Stimulated activated naive B cell treated with anti-CD40 and anti-IgM and Interleukin-4, amounts not matched to agents 10 μg/mL and 1 μg/mL and 100 μg/mL, for 72 hours (primary cell): ENCODE data around the gene PRKAR1A.
"Not testable (repeated sequence)": the region's sequence is repeated elsewhere in the genome, so short reads cannot be mapped to it uniquely, and the experiment has no call there.

ENCODE experiments used
- ATAC-seq, 2 donors: fragments of 150-1000 bp; cut with Tn5 transposase; replicated peaks; 2 replicates each; pipeline ENCODE4 v1.10.0; 2021; ENCODE audit warnings: moderate library complexity in 1 of 2
- DNase-seq: peaks from one replicate; pipeline ENCODE4 v3.0.0; 2021
- H3K27ac Mint-ChIP-seq: one replicate; pipeline ENCODE4 v1.8.0; 2022; ENCODE audit warnings: mild to moderate bottlenecking, mixed read lengths
- H3K27me3 Mint-ChIP-seq, 2 donors: one replicate each; pipeline ENCODE4 v1.8.0; 2022; ENCODE audit warnings: mixed read lengths in 2 of 2
- H3K36me3 Mint-ChIP-seq, 2 donors: one replicate each; pipeline ENCODE4 v1.8.0; 2022; ENCODE audit warnings: mixed read lengths in 2 of 2, mild to moderate bottlenecking in 1 of 2
- H3K4me1 Mint-ChIP-seq, 2 donors: one replicate each; pipeline ENCODE4 v1.8.0; 2022; ENCODE audit warnings: mixed read lengths in 2 of 2, mild to moderate bottlenecking in 1 of 2
- H3K4me3 Mint-ChIP-seq, 2 donors: one replicate each; pipeline ENCODE4 v1.8.0; 2022; ENCODE audit warnings: mild to moderate bottlenecking in 2 of 2, mixed read lengths in 2 of 2, moderate library complexity in 1 of 2
- H3K9me3 Mint-ChIP-seq, 2 donors: one replicate each; pipeline ENCODE4 v1.8.0; 2022; ENCODE audit warnings: mixed read lengths in 2 of 2, mild to moderate bottlenecking in 1 of 2

The PRKAR1A gene

DNA sequence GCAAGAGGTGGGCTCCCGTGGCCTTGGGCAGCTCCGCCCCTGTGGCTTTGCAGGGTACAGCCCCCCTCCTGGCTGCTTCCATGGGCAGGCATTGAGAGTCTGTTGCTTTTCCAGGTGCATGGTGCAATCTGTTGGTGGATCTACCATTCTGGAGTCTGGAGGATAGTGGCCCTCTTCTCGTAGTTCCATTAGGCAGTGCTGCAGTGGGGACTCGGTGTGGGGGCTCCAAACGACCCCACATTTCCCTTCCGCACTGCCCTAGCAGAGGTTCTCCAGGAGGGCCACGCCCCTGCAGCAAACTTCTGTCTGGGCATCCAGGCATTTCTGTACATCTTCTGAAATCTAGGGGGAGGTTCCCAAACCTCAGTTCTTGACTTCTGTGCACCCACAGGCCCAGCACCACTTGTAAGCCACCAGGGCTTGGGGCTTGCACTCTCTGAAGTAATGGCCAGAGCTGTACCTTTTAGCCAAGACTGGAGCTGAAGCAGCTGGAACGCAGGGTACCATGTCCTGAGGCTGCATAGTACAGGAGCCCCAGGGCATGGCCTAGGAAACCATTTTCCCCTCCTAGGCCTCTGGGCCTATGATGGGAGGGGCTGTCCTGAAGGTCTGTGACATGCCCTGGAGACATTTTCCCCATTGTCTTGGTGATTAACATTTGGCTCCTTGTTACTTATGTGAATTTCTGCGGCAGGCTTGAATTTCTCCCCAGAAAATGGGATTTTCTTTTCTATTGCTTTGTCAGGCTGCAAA, 6.0 kb downstream of the PRKAR1A start:
- Mint-ChIP-seq H3K36me3 (peaks cover 33 to 57% of the 10 kb centered on the region in 2 donors), H3K9me3 (peaks cover 0 to 3% of the 10 kb centered on the region in 2 donors), H3K27ac (no peak overlapping the region), H3K4me1 (peaks cover 20 to 58% of the 10 kb centered on the region in 2 donors), H3K27me3 (no peaks in the 10 kb centered on the region), H3K4me3 (no peak overlapping the region)
- no peak for DNase-seq
- ATAC-seq, result no peak

DNA sequence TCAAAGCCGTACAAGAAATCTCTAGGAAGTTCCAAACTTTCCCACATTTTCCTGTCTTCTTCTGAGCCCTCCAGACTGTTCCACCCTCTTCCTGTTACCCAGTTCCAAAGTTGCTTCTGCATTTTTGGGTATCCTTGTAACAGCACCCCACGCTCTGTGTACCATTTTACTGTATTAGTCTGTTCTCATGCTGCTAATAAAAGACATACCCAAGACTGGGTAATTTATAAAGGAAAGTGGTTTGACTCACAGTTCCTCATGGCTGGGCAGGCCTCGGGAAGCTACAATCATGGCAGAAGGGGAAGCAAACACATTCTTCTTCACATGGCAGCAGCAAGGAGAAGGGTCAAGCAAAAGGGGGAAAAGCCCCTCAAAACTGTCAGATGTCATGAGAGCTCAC, 6.8 kb downstream of the PRKAR1A start:
- H3K4me3 Mint-ChIP-seq, DNase-seq, H3K27me3 Mint-ChIP-seq, ATAC-seq, H3K9me3 Mint-ChIP-seq: not testable (repeated sequence)
- peaks cover 17 to 50% of the 10 kb centered on the region in 2 donors for H3K4me1 Mint-ChIP-seq
- peak overlapping the region; percentile 6 for H3K27ac Mint-ChIP-seq
- H3K36me3 Mint-ChIP-seq, result peaks cover 35 to 61% of the 10 kb centered on the region in 2 donors

DNA sequence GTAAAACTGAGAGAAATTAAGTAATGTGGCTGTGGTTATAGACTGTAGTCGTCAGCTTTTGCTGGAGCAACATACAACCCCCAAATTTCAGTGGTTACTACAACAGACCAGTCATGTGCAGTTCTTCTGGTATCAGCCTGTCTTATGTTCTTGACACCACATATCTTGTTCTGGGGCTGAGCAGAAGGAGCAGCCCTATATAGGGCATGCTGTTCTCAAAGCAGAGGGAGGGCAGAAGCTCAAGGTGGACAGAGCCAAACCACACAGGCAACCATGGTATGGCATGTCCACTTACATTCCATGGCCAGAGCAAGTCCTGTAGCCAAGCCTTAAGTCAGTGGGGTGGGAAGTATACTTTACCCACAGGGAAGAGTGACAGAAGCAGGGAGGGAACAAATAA, 7.7 kb downstream of the PRKAR1A start:
- no peaks in the 10 kb centered on the region for H3K27me3 Mint-ChIP-seq
- H3K4me3 Mint-ChIP-seq, result peak overlapping the region in 1 of 2 donors; percentile 15
- peaks cover 0 to 3% of the 10 kb centered on the region in 2 donors for H3K9me3 Mint-ChIP-seq
- peaks cover 38 to 63% of the 10 kb centered on the region in 2 donors for H3K36me3 Mint-ChIP-seq
- H3K27ac Mint-ChIP-seq, result peak overlapping the region; percentile 83
- no peak for ATAC-seq
- DNase-seq, result no peak
- H3K4me1 Mint-ChIP-seq, result peaks cover 13 to 43% of the 10 kb centered on the region in 2 donors

- peaks cover 9 to 28% of the 10 kb centered on the region in 2 donors for H3K4me1 Mint-ChIP-seq
- no peak overlapping the region for H3K4me3 Mint-ChIP-seq
- peaks cover 0 to 3% of the 10 kb centered on the region in 2 donors for H3K9me3 Mint-ChIP-seq
- ATAC-seq (no peak), DNase-seq (no peak)
- H3K27ac Mint-ChIP-seq, result peak overlapping the region; percentile 20
- peaks cover 40 to 61% of the 10 kb centered on the region in 2 donors for H3K36me3 Mint-ChIP-seq
- H3K27me3 Mint-ChIP-seq, result no peaks in the 10 kb centered on the region
These were observed 10.0 kb downstream of the PRKAR1A start for GRCh38 chr17:68522266-68522665.

DNA sequence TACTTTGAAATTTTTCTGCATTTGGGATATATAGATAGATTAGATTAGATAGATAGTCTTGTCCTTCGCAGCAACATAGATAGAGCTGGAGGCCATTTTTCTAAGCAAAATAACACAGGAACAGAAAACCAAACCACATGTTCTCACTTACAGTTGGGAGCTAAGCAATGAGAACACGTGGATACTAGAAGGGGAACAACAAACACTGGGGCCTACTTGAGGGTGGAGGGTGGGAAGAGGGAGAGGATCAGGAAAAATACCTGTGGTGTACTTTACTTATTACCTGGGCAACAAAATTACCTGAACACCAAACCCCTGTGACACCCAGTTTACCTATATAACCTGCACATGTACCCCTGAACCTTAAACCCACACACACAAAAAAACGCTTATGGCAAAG, 14.3 kb downstream of the PRKAR1A start:
- Mint-ChIP-seq H3K27me3 (no peaks in the 10 kb centered on the region), H3K27ac (no peak overlapping the region), H3K9me3 (no peaks in the 10 kb centered on the region), H3K36me3 (peaks cover 47 to 64% of the 10 kb centered on the region in 2 donors), H3K4me3 (no peak overlapping the region), H3K4me1 (peaks cover 0 to 6% of the 10 kb centered on the region in 2 donors)
- ATAC-seq (no peak), DNase-seq (no peak)

GRCh38 chr17:68527314-68527713, 15.1 kb downstream of the PRKAR1A start:
- Mint-ChIP-seq H3K4me3 (no peak overlapping the region), H3K9me3 (no peaks in the 10 kb centered on the region), H3K36me3 (peaks cover 47 to 60% of the 10 kb centered on the region in 2 donors), H3K27me3 (no peaks in the 10 kb centered on the region), H3K27ac (no peak overlapping the region), H3K4me1 (peaks cover 0 to 6% of the 10 kb centered on the region in 2 donors)
- ATAC-seq, result no peak
- no peak for DNase-seq

DNA sequence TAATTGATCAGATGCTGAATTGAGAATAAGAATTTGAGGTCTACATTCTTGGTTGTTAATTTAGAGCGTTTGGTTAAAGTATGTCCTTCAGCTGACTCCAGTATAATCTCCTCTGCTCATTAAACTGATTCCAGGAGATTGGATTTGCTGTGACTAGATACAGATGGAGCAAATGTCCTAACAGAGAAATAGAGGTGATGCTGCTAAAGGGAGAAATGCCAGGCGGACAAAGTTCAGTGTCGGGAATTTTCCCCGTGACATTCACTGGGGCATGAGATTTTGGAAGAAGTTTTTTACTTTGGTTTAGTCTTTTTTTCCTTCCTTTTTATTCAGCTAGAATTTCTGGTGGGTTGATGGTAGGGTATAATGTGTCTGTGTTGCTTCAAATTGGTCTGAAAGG, 19.0 kb downstream of the PRKAR1A start:
- ATAC-seq, result no peak
- Mint-ChIP-seq H3K4me3 (no peak overlapping the region), H3K27ac (no peak overlapping the region), H3K36me3 (peaks cover 50 to 63% of the 10 kb centered on the region in 2 donors), H3K27me3 (no peaks in the 10 kb centered on the region), H3K9me3 (no peaks in the 10 kb centered on the region), H3K4me1 (peaks cover 0 to 1% of the 10 kb centered on the region in 2 donors)
- no peak for DNase-seq

DNA sequence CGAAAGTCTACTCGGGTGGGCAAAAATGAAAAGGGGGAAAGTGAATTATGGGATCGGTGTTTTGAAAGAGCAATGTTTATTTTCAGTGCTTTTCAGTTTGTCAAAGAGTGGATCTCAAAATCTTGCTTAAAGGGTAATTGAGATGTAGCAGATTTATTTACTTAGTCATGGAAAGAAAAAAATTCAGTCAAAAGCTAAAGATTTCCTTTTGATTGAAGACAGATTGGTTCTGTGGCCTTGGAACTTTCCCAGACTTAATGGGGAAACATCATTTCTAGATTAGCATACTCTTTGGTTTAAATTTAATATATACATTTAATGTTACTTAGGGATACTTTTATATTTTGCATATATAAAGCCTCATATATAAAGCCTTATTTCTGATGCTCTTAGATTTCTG, 20.6 kb downstream of the PRKAR1A start:
- peaks cover 41 to 53% of the 10 kb centered on the region in 2 donors for H3K36me3 Mint-ChIP-seq
- H3K4me1 Mint-ChIP-seq, result peaks cover 0 to 1% of the 10 kb centered on the region in 2 donors
- H3K4me3 Mint-ChIP-seq, result no peak overlapping the region
- H3K9me3 Mint-ChIP-seq, result no peaks in the 10 kb centered on the region
- no peak overlapping the region for H3K27ac Mint-ChIP-seq
- ATAC-seq, result no peak
- H3K27me3 Mint-ChIP-seq, result no peaks in the 10 kb centered on the region
- DNase-seq, result no peak

DNA sequence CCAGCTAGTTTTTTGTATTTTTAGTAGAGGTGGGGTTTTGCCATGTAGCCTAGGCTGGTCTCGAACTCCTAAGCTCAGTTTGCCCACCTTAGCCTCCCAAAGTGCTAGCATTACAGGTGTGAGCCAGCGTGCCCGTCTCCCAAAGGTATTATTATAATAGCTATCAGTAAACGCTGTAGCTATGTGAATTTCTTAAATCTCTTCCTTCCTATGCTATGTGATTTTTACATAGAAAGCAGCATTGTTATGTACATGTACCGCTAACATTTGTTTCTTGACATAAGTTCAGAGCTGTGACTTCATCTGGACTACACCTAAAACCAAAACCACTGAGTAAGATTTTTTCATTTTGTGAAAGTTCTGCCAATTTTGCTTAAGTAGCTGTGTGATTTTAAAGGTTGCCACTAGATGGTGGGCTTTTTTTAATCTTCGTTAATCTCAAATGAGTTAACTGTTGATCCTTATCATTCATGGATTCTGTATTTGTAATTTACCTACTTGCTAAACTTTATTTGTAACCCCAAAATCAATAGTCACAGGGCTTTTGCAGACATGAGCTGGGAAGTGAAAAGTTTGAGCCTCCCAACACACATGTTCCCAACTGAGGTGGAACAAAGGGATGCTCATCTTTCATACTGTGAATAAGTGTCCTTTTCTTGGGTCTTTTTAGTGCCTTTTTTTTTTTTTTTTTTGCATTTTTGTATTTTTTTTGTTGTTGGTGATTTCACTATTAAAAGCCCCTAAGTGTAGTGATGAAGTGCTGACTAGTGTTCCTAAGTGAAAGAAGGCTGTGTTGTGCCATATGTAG, 21.9 kb downstream of the PRKAR1A start:
- H3K4me3 Mint-ChIP-seq, result no peak overlapping the region
- DNase-seq (no peak), ATAC-seq (no peak)
- peaks cover 36 to 45% of the 10 kb centered on the region in 2 donors for H3K36me3 Mint-ChIP-seq
- no peaks in the 10 kb centered on the region for H3K9me3 Mint-ChIP-seq
- H3K27me3 Mint-ChIP-seq, result no peaks in the 10 kb centered on the region
- H3K4me1 Mint-ChIP-seq, result peaks cover 0 to 2% of the 10 kb centered on the region in 2 donors
- H3K27ac Mint-ChIP-seq, result no peak overlapping the region

- Mint-ChIP-seq H3K4me3 (no peak overlapping the region), H3K36me3 (peaks cover 42 to 49% of the 10 kb centered on the region in 2 donors), H3K27ac (no peak overlapping the region), H3K9me3 (no peaks in the 10 kb centered on the region), H3K4me1 (peaks cover 5 to 7% of the 10 kb centered on the region in 2 donors), H3K27me3 (no peaks in the 10 kb centered on the region)
- no peak for ATAC-seq
- no peak for DNase-seq
These were observed 22.5 kb downstream of the PRKAR1A start for GRCh38 chr17:68534695-68535088.

- H3K36me3 Mint-ChIP-seq, result peaks cover 39 to 50% of the 10 kb centered on the region in 2 donors
- ATAC-seq (no peak), DNase-seq (no peak)
- no peaks in the 10 kb centered on the region for H3K9me3 Mint-ChIP-seq
- no peaks in the 10 kb centered on the region for H3K27me3 Mint-ChIP-seq
- H3K4me3 Mint-ChIP-seq, result no peak overlapping the region
- H3K4me1 Mint-ChIP-seq, result peaks cover 8% of the 10 kb centered on the region in 2 donors
- no peak overlapping the region for H3K27ac Mint-ChIP-seq
These were observed 23.7 kb downstream of the PRKAR1A start for GRCh38 chr17:68535922-68536321.

DNA sequence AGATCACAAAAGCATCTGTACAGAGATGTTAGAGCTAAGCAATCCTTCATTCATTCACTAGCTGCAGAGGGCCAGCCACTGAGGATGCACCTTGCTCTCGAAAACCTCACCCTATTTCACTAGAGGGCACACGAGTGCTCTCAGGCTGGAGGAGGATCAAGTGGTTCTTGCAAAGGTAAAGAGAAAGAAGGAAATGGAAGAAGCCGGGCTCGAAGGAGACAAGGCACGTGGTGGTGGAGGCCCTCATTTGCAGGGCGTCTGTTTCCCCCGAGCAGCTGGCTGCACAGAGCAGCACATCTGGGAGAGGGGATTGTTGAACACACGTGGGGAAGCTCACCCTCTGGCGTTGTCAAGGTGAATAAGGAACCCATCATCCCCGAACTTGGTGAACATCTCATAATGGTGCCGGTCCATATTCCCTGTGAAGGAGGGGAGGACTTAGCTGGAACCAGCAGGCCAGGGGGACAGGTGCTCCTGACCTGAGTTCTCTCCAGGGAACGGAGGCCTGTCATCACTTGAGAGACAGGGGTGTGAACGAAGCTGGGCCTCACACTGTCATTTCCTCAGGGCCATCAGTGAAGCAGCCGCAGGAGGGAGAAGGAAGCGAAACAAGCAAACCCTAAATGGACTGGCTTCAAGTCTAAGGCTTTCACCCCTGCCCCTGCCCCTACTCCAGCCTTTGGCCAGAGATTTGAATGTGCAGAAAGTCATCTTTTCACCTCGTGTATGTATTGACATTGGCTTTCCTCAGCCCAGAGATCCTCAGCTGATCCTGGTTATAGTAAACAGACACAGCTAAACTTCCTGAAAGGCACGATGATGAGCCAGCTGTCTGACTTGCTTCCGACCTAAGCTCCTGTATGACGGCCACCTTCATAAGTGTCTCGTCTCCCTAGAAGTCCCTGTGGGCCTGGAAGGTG, 27.6 kb downstream of the PRKAR1A start:
- peak overlapping the region; percentile 59 for H3K27ac Mint-ChIP-seq
- no peaks in the 10 kb centered on the region for H3K27me3 Mint-ChIP-seq
- ATAC-seq (peak; percentile 48 to 64), DNase-seq (no peak)
- no peaks in the 10 kb centered on the region for H3K9me3 Mint-ChIP-seq
- peaks cover 7 to 8% of the 10 kb centered on the region in 2 donors for H3K4me1 Mint-ChIP-seq
- peaks cover 41 to 59% of the 10 kb centered on the region in 2 donors for H3K36me3 Mint-ChIP-seq
- no peak overlapping the region for H3K4me3 Mint-ChIP-seq

GRCh38 chr17:68540981-68541380, 28.8 kb downstream of the PRKAR1A start:
- Mint-ChIP-seq H3K4me1 (peaks cover 7 to 8% of the 10 kb centered on the region in 2 donors), H3K4me3 (no peak overlapping the region), H3K27me3 (no peaks in the 10 kb centered on the region), H3K27ac (no peak overlapping the region), H3K36me3 (peaks cover 33 to 50% of the 10 kb centered on the region in 2 donors), H3K9me3 (no peaks in the 10 kb centered on the region)
- ATAC-seq (no peak), DNase-seq (no peak)

DNA sequence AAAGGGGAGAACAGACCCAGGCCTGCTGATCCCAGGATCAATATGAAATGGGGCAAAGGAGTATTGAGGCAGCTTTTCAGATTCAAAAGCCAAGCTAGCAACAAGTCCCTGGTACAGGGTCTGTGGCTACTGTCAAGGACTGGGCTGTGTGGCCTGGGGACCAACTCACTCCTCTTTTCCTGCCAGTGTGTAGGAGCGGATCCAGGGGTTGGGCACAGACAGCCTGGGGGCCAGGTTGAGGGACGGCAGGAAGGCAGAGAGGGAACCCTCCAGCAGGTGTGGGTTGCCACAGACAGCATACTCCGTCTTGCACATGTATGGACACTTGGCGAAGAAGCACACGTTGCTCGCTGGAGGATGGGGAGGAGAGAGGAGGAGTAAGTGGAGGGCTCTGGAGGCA, 29.6 kb downstream of the PRKAR1A start:
- Mint-ChIP-seq H3K4me1 (peaks cover 7 to 8% of the 10 kb centered on the region in 2 donors), H3K4me3 (no peak overlapping the region), H3K36me3 (peaks cover 38 to 49% of the 10 kb centered on the region in 2 donors), H3K27ac (no peak overlapping the region), H3K27me3 (no peaks in the 10 kb centered on the region), H3K9me3 (peaks cover 2 to 3% of the 10 kb centered on the region in 2 donors)
- ATAC-seq (no peak), DNase-seq (no peak)
